ENCODE results near the gene ADCY3. TPM values are rescaled to one million over a fixed set of nuclear protein-coding genes. Genes with fewer than 3 reads are reported as not detected.

The ADCY3 gene
- total RNA-seq, 2 experiments from 2014 or later: 59.5 to 92.8 TPM

GRCh38 chr2:24947561-24948157 is 27.6 kb upstream of the ADCY3 start:
- ATAC-seq (no peak), DNase-seq (no peak)
- H3K36me3 Mint-ChIP-seq (ENCODE audit: low read depth): peaks cover 27% of the 10 kb centered on the region
- ChIA-PET CTCF (no interaction called here), POLR2A (interaction anchor here (0.7 kb wide), 1 partner anchor 598 kb away, joined by 4 read pairs; no protein-coding TSS in a partner anchor)
- H3K4me3 Mint-ChIP-seq: no peak overlapping the region
- intact Hi-C loops (cut with DNase I, micrococcal nuclease): no loop called here
- H3K27me3 Mint-ChIP-seq: no peaks in the 10 kb centered on the region
- H3K9me3 Mint-ChIP-seq (ENCODE audit: low read depth): no peaks in the 10 kb centered on the region
- H3K4me1 Mint-ChIP-seq: no peaks in the 10 kb centered on the region
- H3K27ac Mint-ChIP-seq: no peak overlapping the region

- Mint-ChIP-seq H3K36me3 (ENCODE audit: low read depth) (peaks cover 18% of the 10 kb centered on the region), H3K4me1 (no peaks in the 10 kb centered on the region), H3K27me3 (no peaks in the 10 kb centered on the region), H3K9me3 (ENCODE audit: low read depth) (no peaks in the 10 kb centered on the region), H3K27ac (peak overlapping the region; percentile 68), H3K4me3 (no peak overlapping the region)
- ATAC-seq (no peak), DNase-seq (no peak)
- ChIA-PET CTCF (interaction anchor here (0.6 kb wide), 2 partner anchors 26 to 251 kb away, joined by 3 read pairs; no protein-coding TSS in a partner anchor), POLR2A (interaction anchor here (1.0 kb wide), 1 partner anchor 8 kb away, joined by 3 read pairs; no protein-coding TSS in a partner anchor)
- intact Hi-C loops (cut with DNase I, micrococcal nuclease): no loop called here
These were observed 25.9 kb upstream of the ADCY3 start for GRCh38 chr2:24945907-24946306.

GRCh38 chr2:24943427-24944053 is 23.5 kb upstream of the ADCY3 start:
- Mint-ChIP-seq H3K4me3 (no peak overlapping the region), H3K27me3 (no peaks in the 10 kb centered on the region), H3K36me3 (ENCODE audit: low read depth) (peaks cover 13% of the 10 kb centered on the region), H3K4me1 (no peaks in the 10 kb centered on the region), H3K9me3 (ENCODE audit: low read depth) (no peaks in the 10 kb centered on the region), H3K27ac (no peak overlapping the region)
- POLR2A ChIA-PET: no interaction called here
- ATAC-seq: no peak
- intact Hi-C loops (cut with DNase I, micrococcal nuclease): no loop called here
- CTCF ChIA-PET: interaction anchor here (0.7 to 1.2 kb wide), 4 partner anchors 9 to 379 kb away, joined by 3 to 5 read pairs (median 4); no protein-coding TSS in a partner anchor
- DNase-seq: no peak

GRCh38 chr2:24939353-24939752 is 19.3 kb upstream of the ADCY3 start:
- POLR2A ChIA-PET: no interaction called here

GRCh38 chr2:24937236-24937635 is 17.2 kb upstream of the ADCY3 start:
- ChIA-PET CTCF (interaction anchor here (0.6 to 1.0 kb wide), 2 partner anchors 223 to 527 kb away, joined by 3 read pairs; no protein-coding TSS in a partner anchor), POLR2A (no interaction called here)
- no peak for ATAC-seq
- no peaks in the 10 kb centered on the region for H3K27me3 Mint-ChIP-seq
- H3K36me3 Mint-ChIP-seq (ENCODE audit: low read depth): no peaks in the 10 kb centered on the region
- no peak overlapping the region for H3K27ac Mint-ChIP-seq
- DNase-seq: no peak
- intact Hi-C loops (cut with DNase I, micrococcal nuclease): no loop called here
- H3K4me1 Mint-ChIP-seq: no peaks in the 10 kb centered on the region
- H3K4me3 Mint-ChIP-seq: no peak overlapping the region
- H3K9me3 Mint-ChIP-seq (ENCODE audit: low read depth): no peaks in the 10 kb centered on the region

More at GRCh38 chr2:24939353-24939752, 19.3 kb upstream of the ADCY3 start:
- CTCF ChIA-PET: interaction anchor here (0.6 kb wide), 1 partner anchor 608 kb away, joined by 3 read pairs; no protein-coding TSS in a partner anchor
- H3K9me3 Mint-ChIP-seq (ENCODE audit: low read depth): no peaks in the 10 kb centered on the region
- ATAC-seq (no peak), DNase-seq (no peak)
- H3K4me3 Mint-ChIP-seq: no peak overlapping the region
- H3K4me1 Mint-ChIP-seq: no peaks in the 10 kb centered on the region
- no peak overlapping the region for H3K27ac Mint-ChIP-seq
- intact Hi-C loops (cut with DNase I, micrococcal nuclease): no loop called here
- H3K36me3 Mint-ChIP-seq (ENCODE audit: low read depth): no peaks in the 10 kb centered on the region
- no peaks in the 10 kb centered on the region for H3K27me3 Mint-ChIP-seq

- DNase-seq (no peak), ATAC-seq (no peak)
- no peak overlapping the region for H3K27ac Mint-ChIP-seq
- intact Hi-C loops (cut with DNase I, micrococcal nuclease): no loop called here
- H3K9me3 Mint-ChIP-seq (ENCODE audit: low read depth): no peaks in the 10 kb centered on the region
- peaks cover 5% of the 10 kb centered on the region for H3K4me1 Mint-ChIP-seq
- H3K36me3 Mint-ChIP-seq (ENCODE audit: low read depth): no peaks in the 10 kb centered on the region
- ChIA-PET POLR2A (interaction anchor here (0.7 kb wide), 2 partner anchors 18 to 109 kb away, joined by 3 read pairs; no protein-coding TSS in a partner anchor), CTCF (interaction anchor here (0.5 kb wide), 1 partner anchor 417 kb away, joined by 3 read pairs; no protein-coding TSS in a partner anchor)
- no peaks in the 10 kb centered on the region for H3K27me3 Mint-ChIP-seq
- H3K4me3 Mint-ChIP-seq: no peak overlapping the region
These were observed 15.1 kb upstream of the ADCY3 start for GRCh38 chr2:24935145-24935544.

GRCh38 chr2:24932715-24933114 is 12.7 kb upstream of the ADCY3 start:
- no peaks in the 10 kb centered on the region for H3K9me3 Mint-ChIP-seq (ENCODE audit: low read depth)
- DNase-seq: no peak
- intact Hi-C loops (cut with DNase I, micrococcal nuclease): no loop called here
- no peak for ATAC-seq
- no peaks in the 10 kb centered on the region for H3K36me3 Mint-ChIP-seq (ENCODE audit: low read depth)
- no peak overlapping the region for H3K27ac Mint-ChIP-seq
- H3K27me3 Mint-ChIP-seq: no peaks in the 10 kb centered on the region
- CTCF ChIA-PET: no interaction called here
- no peak overlapping the region for H3K4me3 Mint-ChIP-seq
- POLR2A ChIA-PET: no interaction called here
- H3K4me1 Mint-ChIP-seq: peaks cover 5% of the 10 kb centered on the region

GRCh38 chr2:24930768-24931167 is 10.7 kb upstream of the ADCY3 start:
- peaks cover 5% of the 10 kb centered on the region for H3K4me1 Mint-ChIP-seq
- no peaks in the 10 kb centered on the region for H3K36me3 Mint-ChIP-seq (ENCODE audit: low read depth)
- no peaks in the 10 kb centered on the region for H3K9me3 Mint-ChIP-seq (ENCODE audit: low read depth)
- ChIA-PET POLR2A (interaction anchor here (0.6 kb wide), 1 partner anchor 55 kb away, joined by 8 read pairs; no protein-coding TSS in a partner anchor), CTCF (interaction anchor here (0.7 to 1.0 kb wide), 2 partner anchors 132 to 520 kb away, joined by 3 to 6 read pairs; no protein-coding TSS in a partner anchor)
- no peak overlapping the region for H3K4me3 Mint-ChIP-seq
- DNase-seq (peak; percentile 38), ATAC-seq (peak; percentile 72)
- H3K27ac Mint-ChIP-seq: no peak overlapping the region
- intact Hi-C loops (cut with DNase I, micrococcal nuclease): no loop called here
- H3K27me3 Mint-ChIP-seq: no peaks in the 10 kb centered on the region

GRCh38 chr2:24929230-24929629 is 9.2 kb upstream of the ADCY3 start:
- H3K27ac Mint-ChIP-seq: no peak overlapping the region
- no peak for DNase-seq
- CTCF ChIA-PET: interaction anchor here (0.6 kb wide), 1 partner anchor 819 kb away, joined by 3 read pairs; no protein-coding TSS in a partner anchor
- POLR2A ChIA-PET: no interaction called here
- H3K36me3 Mint-ChIP-seq (ENCODE audit: low read depth): no peaks in the 10 kb centered on the region
- no peak overlapping the region for H3K4me3 Mint-ChIP-seq
- ATAC-seq: no peak
- no peaks in the 10 kb centered on the region for H3K27me3 Mint-ChIP-seq
- peaks cover 5% of the 10 kb centered on the region for H3K4me1 Mint-ChIP-seq
- intact Hi-C loops (cut with DNase I, micrococcal nuclease): no loop called here
- H3K9me3 Mint-ChIP-seq (ENCODE audit: low read depth): no peaks in the 10 kb centered on the region

GRCh38 chr2:24928036-24928435 is 8.0 kb upstream of the ADCY3 start:
- no peak overlapping the region for H3K27ac Mint-ChIP-seq
- POLR2A ChIA-PET: no interaction called here
- intact Hi-C loops (cut with DNase I, micrococcal nuclease): no loop called here
- H3K36me3 Mint-ChIP-seq (ENCODE audit: low read depth): no peaks in the 10 kb centered on the region
- DNase-seq (no peak), ATAC-seq (no peak)
- no peaks in the 10 kb centered on the region for H3K27me3 Mint-ChIP-seq
- no peak overlapping the region for H3K4me3 Mint-ChIP-seq
- CTCF ChIA-PET: no interaction called here
- peaks cover 5% of the 10 kb centered on the region for H3K4me1 Mint-ChIP-seq
- H3K9me3 Mint-ChIP-seq (ENCODE audit: low read depth): no peaks in the 10 kb centered on the region

- intact Hi-C loops (cut with DNase I, micrococcal nuclease): no loop called here
- Mint-ChIP-seq H3K36me3 (ENCODE audit: low read depth) (no peaks in the 10 kb centered on the region), H3K27me3 (no peaks in the 10 kb centered on the region), H3K27ac (peak overlapping the region; percentile 30), H3K9me3 (ENCODE audit: low read depth) (no peaks in the 10 kb centered on the region), H3K4me1 (peaks cover 5% of the 10 kb centered on the region), H3K4me3 (no peak overlapping the region)
- POLR2A ChIA-PET: no interaction called here
- ATAC-seq (peak; percentile 57), DNase-seq (peak; percentile 56)
- CTCF ChIA-PET: no interaction called here
These were observed 6.7 kb upstream of the ADCY3 start for GRCh38 chr2:24926602-24927252.
